T-helper 1 cell (primary cell): ENCODE results near the gene BICD2.

Experiments
- DNase-seq, 5 donors: peaks; one replicate each; pipeline ENCODE4 v3.0.0-alpha.2; 2012 to 2020

The BICD2 gene

DNA sequence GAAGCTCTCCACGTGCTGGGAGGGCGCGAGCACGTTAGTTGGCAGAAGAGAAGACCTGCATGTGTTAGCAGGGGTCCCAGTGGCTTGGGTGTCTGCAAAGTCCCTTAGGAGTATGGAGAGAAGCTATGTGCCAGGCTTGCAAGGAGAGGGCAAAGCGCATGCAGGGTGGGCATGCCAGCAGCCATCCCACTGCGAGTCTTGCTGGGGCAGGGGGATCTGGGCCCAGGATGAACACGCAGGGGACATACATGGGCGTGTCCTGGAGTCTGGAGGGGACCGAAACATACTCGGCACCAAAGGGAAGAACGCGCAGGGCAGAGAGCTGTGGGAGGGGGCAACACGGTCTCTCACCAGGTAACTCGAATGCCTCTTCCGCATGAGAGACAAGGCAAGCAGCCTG, 51.1 kb downstream of the BICD2 start:
- no peak for DNase-seq

GRCh38 chr9:92712767-92713166, 51.9 kb downstream of the BICD2 start:
- DNase-seq = no peak

DNA sequence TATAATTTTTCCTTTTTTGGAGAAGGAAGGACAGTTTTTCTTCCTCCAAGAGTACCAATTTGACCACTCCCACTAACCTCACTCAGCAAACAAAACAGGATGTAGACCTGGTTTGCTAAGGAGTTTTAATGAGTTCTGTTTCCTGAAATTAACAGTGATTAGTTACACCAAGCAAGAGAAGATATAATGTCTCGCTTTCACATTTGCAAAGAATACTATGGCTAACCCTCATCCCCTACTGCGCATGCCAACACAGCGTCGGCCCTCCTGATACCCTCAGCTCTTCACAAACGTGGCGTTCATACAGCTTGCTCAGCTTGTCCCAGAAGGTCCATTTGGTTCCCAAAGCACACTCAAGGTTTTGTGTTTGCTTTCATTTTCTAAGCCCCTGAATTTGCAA, 52.8 kb downstream of the BICD2 start:
- peak in 1 of 5 donors; percentile 64 for DNase-seq

DNA sequence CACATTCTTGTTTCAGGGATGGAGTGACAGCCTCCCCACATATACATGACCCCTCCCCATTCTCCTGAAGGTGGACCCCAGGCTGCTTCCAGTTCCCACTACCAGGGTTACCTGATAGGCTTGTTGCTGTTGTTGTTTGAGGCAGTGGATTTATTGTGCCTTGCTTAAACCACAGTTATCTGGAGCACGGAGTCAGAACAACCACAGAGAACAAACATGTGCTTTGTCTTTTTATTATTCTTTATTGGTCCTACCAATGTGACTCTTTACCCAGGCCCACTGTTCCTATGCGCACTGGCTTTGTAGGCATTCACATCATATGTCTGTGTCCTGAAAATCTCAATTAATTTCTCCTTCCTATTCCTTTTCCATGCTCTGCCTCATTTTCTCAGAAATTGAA, 53.5 kb downstream of the BICD2 start:
- no peak for DNase-seq

- no peak for DNase-seq
Measured at GRCh38 chr9:92710368-92710767, 54.3 kb downstream of the BICD2 start.

GRCh38 chr9:92709954-92710353, 54.7 kb downstream of the BICD2 start:
- no peak for DNase-seq

GRCh38 chr9:92709240-92709639, 55.4 kb downstream of the BICD2 start:
- no peak for DNase-seq

GRCh38 chr9:92707530-92707929, 57.1 kb downstream of the BICD2 start:
- no peak for DNase-seq

DNA sequence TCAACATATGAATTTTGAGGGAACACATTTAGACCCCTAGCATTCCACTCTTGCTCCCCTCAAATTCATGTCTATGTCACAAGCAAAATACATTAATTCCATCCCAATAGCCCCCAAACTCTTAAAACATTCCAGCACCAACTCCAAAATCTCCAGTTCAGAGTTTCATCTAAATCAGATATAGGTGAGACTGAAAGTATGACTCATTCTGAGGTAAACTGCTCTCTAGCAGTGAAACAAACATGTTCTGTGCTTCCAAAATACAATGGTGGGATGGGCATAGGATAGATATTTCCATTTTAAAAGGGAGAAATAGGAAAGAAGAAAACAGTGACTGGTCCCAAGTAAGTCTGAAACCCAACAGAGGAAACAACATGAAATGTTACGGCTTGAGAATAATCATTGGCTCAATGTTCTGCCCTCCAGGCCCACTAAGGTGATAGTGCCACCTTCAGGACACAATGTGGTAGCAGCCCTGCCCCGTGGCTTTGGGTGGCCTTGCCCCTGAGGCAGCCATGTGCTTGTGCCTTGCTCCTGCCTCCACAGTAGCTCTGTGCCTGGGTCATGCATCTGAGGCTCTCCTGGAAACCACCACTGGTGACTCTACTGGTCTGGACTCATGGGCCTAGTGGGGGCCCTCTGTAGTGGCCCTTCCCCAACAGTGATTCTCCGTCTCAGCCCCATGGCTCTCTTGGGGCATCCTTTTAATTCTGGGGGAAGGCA, 58.3 kb downstream of the BICD2 start:
- DNase-seq = peak in 3 of 5 donors; percentile 13 to 50 (median 17)

- no peak for DNase-seq
Measured at GRCh38 chr9:92704528-92704927, 60.1 kb downstream of the BICD2 start.

- DNase-seq = no peak
Measured at GRCh38 chr9:92696619-92697018, 68.0 kb downstream of the BICD2 start.

- DNase-seq = no peak
Measured at GRCh38 chr9:92686954-92687353, 77.7 kb downstream of the BICD2 start.

- no peak for DNase-seq
Measured at GRCh38 chr9:92685022-92685421, 79.6 kb downstream of the BICD2 start.

DNA sequence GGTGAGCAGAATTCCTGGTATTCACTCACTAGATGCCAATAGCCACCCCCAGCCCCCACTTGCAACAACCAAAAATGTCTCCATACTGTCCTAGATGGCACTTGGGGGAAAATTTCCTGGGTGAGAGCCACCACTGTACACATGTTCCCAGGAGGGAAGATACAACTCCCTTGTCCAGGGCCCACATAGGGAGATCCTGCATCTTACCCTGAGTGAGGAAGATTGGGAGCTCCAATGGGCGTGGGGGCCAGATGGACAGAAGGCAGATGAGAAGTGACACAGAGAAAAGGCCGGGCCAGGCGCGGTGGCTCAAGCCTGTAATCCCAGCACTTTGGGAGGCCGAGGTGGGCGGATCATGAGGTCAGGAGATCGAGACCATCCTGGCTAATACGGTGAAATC, 82.4 kb downstream of the BICD2 start:
- DNase-seq = no peak

DNA sequence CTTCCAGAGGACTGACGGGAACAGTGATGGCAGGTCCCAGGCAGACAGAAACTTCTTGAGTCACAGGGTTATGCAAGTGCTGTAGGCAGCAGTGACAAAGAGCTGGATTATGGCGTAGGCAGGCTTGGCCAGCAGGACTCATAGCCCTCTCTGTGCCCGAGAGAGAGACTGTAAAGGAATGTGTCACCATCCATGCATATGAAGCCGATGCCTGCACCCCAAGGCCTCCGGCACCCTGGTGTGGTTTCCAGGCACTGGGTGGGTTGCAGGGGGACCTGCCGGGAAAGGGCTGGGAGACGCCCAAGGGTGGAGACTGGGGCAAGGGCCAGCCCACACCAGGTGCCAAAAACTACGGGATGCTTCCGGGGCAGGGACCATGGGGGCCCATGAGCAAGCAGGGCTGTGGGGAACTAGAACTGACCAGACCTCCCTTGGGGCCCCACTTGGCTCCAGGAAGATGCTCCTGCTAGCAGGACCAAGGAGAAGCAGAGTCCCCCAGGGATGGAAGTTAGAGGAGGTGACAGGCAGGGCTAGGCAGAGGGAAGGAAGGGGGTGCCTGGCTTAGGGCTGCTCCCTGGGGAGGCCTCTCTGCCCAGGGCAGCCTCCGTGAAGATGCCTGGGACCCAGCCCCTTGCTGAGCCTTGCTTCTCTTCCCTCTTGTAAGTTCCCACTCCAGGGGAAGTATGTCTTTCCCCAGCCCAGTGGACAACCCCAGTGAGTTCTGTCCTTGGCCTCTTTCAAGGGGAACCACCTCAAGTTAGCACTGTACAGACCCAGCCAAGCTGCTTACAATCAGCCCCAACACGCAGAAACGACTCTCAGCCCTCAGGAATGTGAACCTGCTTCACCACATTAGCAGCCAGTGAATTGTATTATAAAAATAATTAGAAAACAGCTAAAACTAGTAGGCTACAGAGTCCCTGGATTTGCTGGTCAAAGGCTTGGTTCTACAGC, 84.2 kb downstream of the BICD2 start:
- DNase-seq = no peak

- no peak for DNase-seq
Measured at GRCh38 chr9:92679413-92680165, 85.0 kb downstream of the BICD2 start.

DNA sequence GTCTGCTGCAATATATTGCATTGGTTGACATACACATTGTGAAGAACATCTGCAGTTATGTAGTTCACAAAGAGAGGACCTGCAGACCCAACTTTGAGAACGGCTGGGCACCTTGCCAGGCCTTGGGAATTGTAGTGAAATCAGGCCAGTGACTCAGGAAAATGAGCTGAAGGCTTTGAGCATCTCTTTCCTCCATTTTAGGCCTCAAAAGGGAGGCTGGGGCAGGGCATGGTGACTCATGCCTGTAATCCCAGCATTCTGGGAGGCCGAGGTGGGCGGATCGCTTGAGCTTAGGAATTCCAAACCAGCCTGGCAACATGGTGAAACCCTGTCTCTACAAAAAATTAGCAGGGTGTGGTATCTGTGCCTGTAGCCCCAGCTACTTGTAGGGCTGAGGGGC, 93.3 kb downstream of the BICD2 start:
- no peak for DNase-seq

GRCh38 chr9:92669890-92670708, 94.5 kb downstream of the BICD2 start, which contains the start of gene IPPK:
Gene IPPK, minus strand, starts transcription at chr9:92670131. Its CDS starts 143 bp downstream, at chr9:92669988.
- peak; percentile 95 to 99 (median 98) for DNase-seq

GRCh38 chr9:92669527-92669889, 95.1 kb downstream of the BICD2 start:
- peak in 1 of 5 donors; percentile 36 for DNase-seq

DNA sequence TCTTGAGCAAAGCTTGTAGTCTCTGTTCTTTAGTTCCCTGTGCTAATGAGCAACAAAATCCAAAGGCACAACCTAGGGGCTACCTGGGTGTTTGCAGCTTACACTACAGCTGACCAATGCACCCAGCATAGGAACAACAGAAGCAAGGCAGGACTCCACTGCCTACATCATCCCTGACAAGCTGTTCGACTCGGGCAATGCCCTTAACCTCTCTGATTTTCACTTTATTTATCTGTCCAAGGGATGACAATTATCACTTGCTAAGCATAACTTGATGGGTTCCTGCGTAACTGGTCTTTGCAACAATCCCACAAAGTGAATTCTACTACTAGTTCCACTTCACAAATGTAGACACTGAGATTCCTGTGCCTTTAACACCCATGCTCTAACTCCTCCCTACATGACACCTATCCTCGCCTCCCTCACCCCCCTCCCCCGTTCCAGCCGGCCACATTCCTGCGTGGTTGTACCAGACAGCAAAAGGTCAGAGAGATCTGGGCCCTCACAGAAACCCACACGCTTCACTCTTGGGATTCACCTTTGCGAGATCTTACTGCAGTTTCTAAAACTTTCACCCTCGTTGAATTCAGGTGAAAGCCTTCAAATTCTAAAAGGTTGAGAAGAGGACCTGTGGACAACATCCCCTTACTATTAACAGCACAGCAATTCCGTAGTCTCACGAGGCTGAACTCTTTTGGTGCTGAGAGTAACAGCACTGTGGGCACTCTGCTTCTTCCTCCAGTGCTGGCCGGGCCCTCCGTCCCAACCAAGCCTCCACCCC, 95.7 kb downstream of the BICD2 start:
- DNase-seq = peak in 1 of 5 donors; percentile 25

- DNase-seq = no peak
Measured at GRCh38 chr9:92666912-92667532, 97.6 kb downstream of the BICD2 start.
